ENCODE results near the gene TTN. TPM values are rescaled to one million over a fixed set of nuclear protein-coding genes. Genes with fewer than 3 reads are reported as not detected.

The TTN gene
- total and polyA plus RNA-seq, 2 of the 8 experiments (the other 6 are each of a cell fraction or from before 2014, with no cell fraction given) = 0.30 to 9.7 TPM

DNA sequence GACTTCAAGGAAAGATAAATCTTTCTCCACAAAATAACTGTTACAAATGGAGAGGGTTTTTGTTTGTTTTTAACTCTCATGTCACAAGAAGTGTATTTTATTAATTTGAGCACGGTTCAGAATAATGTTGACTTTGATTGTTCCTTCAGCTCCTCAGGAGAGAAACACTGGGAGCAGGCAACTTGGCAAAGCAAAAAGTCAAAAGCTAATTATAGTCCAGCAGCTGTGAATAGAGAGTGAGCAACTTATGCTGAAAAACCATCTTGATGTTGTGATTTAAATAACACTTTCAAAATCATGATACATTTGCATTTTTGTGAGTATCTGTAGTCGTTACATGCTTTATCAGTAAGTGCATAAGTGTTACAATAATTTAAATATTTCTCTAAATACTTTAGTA lies 37.5 kb upstream of the TTN start:
- H2BK5ac ChIP-seq (ENCODE audit: low read depth, low read length) = no peak overlapping the region
- H4K20me1 ChIP-seq (replicated peaks in 1 of 2; ENCODE audit: control insufficient read depth in 1 of 2, insufficient read depth in 2 of 2, low read length in 2 of 2) = no peaks in the 10 kb centered on the region
- H3K4ac ChIP-seq (replicated peaks; ENCODE audit: insufficient read length, low read depth, low read length) = no peak overlapping the region
- no peaks in the 10 kb centered on the region for H3K79me1 ChIP-seq (ENCODE audit: low read depth, low read length)
- no peak overlapping the region for H2AK5ac ChIP-seq (ENCODE audit: low read depth, low read length)
- POLR2A ChIA-PET (ENCODE audit: partially characterized antibody) = no interaction called here
- H3K14ac ChIP-seq (ENCODE audit: insufficient read length) = no peak overlapping the region
- H3K18ac ChIP-seq (ENCODE audit: extremely low read depth, low read length) = no peak overlapping the region
- peaks cover 0 to 13% (median 7%) of the 10 kb centered on the region in 4 experiments; a peak in 3 of 7 replicates for H3K4me1 ChIP-seq (replicated peaks in 1 of 4; ENCODE audit: control insufficient read depth in 3 of 4, insufficient read depth in 4 of 4, low read length in 3 of 4)
- no peak overlapping the region for H2BK12ac ChIP-seq (ENCODE audit: low read depth, low read length)
- CTCF ChIA-PET (ENCODE audit: partially characterized antibody) = interaction anchor here (0.9 to 1.9 kb wide), 2 partner anchors 21 to 40 kb away, joined by 3 to 4 read pairs; no protein-coding TSS in a partner anchor
- no peaks in the 10 kb centered on the region for H3K23me2 ChIP-seq (ENCODE audit: low read depth, low read length)
- no peak overlapping the region for H3K56ac ChIP-seq (replicated peaks; ENCODE audit: insufficient read length, low read depth, low read length)
- no peak overlapping the region for H4K8ac ChIP-seq (ENCODE audit: extremely low read depth, insufficient read depth, low read length)
- H3K23ac ChIP-seq (ENCODE audit: insufficient read length) = no peak overlapping the region
- no peak overlapping the region for H3K9ac ChIP-seq (replicated peaks in 1 of 4; ENCODE audit: extremely low read depth in 1 of 4, low read depth in 3 of 4, low read length in 3 of 4)
- H3K4me2 ChIP-seq (ENCODE audit: insufficient read depth in 1 of 2, low read depth in 2 of 2, low read length in 2 of 2) = no peak overlapping the region
- H4K5ac ChIP-seq (ENCODE audit: insufficient read length, low read depth, low read length) = no peak overlapping the region
- no peak for FAIRE-seq
- no peak overlapping the region for H2BK20ac ChIP-seq (ENCODE audit: low read length)
- WGBS, 2 experiments (ENCODE audit: extremely low coverage in 1 of 2, insufficient coverage in 1 of 2, insufficient read length in 1 of 2, insufficient replicate concordance in 2 of 2, low coverage in 1 of 2, low lambda C conversion rate in 2 of 2, missing lambda C conversion rate in 1 of 2) = 93% methylated on average over 2 of the region's 2 CpGs; no CpG with 5 or more reads in 1 of the 2 experiments
- no peak overlapping the region for H2AFZ ChIP-seq (ENCODE audit: low read length)
- H3K79me2 ChIP-seq (ENCODE audit: control insufficient read depth in 1 of 2, insufficient read depth in 2 of 2, low read length in 2 of 2) = no peaks in the 10 kb centered on the region
- H2BK120ac ChIP-seq (replicated peaks; ENCODE audit: low read depth, low read length) = no peak overlapping the region
- H3K27ac ChIP-seq (ENCODE audit: low read depth, low read length) = no peak overlapping the region
- no peaks in the 10 kb centered on the region for H3K27me3 ChIP-seq (replicated peaks in 1 of 4; ENCODE audit: control insufficient read depth in 3 of 4, extremely low read depth in 1 of 4, insufficient read depth in 3 of 4, low read length in 3 of 4)
- no peaks in the 10 kb centered on the region; a peak in 1 of 8 replicates for H3K36me3 ChIP-seq (ENCODE audit: control insufficient read depth in 2 of 4, insufficient read depth in 4 of 4, low read length in 3 of 4)
- no peak for DNase-seq (ENCODE audit: low read depth in 1 of 2, low spot score in 2 of 2)
- no peak overlapping the region for H3K4me3 ChIP-seq (ENCODE audit: extremely low read depth in 1 of 4, insufficient read depth in 2 of 4, low read depth in 3 of 4, low read length in 4 of 4)
- no peak overlapping the region for H2BK15ac ChIP-seq (ENCODE audit: low read length)
- H4K91ac ChIP-seq (replicated peaks; ENCODE audit: insufficient read length, low read length) = no peak overlapping the region
- peaks cover 0 to 3% of the 10 kb centered on the region in 2 experiments; a peak in 1 of 4 replicates for H3K9me3 ChIP-seq (ENCODE audit: insufficient read depth in 2 of 2, low read depth in 1 of 2, low read length in 1 of 2)
- TF ChIP-seq ASH2L (IDR thresholded peaks at IDR 0.05; ENCODE audit: low read length) (no peak), RFX5 (IDR thresholded peaks at IDR 0.05; ENCODE audit: borderline replicate concordance, low read depth, low read length) (no peak), GABPA (IDR thresholded peaks at IDR 0.05; ENCODE audit: borderline replicate concordance, insufficient read depth, low read length) (no peak), HDAC2 (IDR thresholded peaks at IDR 0.05; ENCODE audit: borderline replicate concordance in 1 of 2, low read depth in 2 of 2, low read length in 2 of 2) (no peak), EZH2 (IDR thresholded peaks at IDR 0.05; ENCODE audit: low read depth, low read length, severe bottlenecking) (no peak), FOSL1 (IDR thresholded peaks at IDR 0.05; ENCODE audit: insufficient read depth, low read depth, low read length) (no peak), MAX (IDR thresholded peaks at IDR 0.05) (no peak), EP300 (IDR thresholded peaks at IDR 0.05; ENCODE audit: borderline replicate concordance in 1 of 2, low read depth in 2 of 2, low read length in 2 of 2) (no peak), JUN (IDR thresholded peaks at IDR 0.05; ENCODE audit: low read depth, low read length) (no peak), CHD1 (IDR thresholded peaks at IDR 0.05; ENCODE audit: low read depth, low read length) (no peak), MAFK (IDR thresholded peaks at IDR 0.05; ENCODE audit: low read depth, low read length) (no peak), BCL11A (IDR thresholded peaks at IDR 0.05; ENCODE audit: low read depth in 2 of 2, low read length in 2 of 2) (no peak), JUND (IDR thresholded peaks at IDR 0.05; ENCODE audit: low read length) (no peak), CBX5 (IDR thresholded peaks at IDR 0.05; ENCODE audit: low read depth, low read length) (no peak)

Data from H1 (cell line).